Measurements from ENCODE around the gene ZAP70. TPM values are rescaled to one million over a fixed set of nuclear protein-coding genes. Genes with fewer than 3 reads are reported as not detected.

Gene ZAP70
- polyA plus RNA-seq, 1 donor (not counting 4 experiments of a cell fraction or from before 2014, with no cell fraction given), result 1.6 TPM

DNA sequence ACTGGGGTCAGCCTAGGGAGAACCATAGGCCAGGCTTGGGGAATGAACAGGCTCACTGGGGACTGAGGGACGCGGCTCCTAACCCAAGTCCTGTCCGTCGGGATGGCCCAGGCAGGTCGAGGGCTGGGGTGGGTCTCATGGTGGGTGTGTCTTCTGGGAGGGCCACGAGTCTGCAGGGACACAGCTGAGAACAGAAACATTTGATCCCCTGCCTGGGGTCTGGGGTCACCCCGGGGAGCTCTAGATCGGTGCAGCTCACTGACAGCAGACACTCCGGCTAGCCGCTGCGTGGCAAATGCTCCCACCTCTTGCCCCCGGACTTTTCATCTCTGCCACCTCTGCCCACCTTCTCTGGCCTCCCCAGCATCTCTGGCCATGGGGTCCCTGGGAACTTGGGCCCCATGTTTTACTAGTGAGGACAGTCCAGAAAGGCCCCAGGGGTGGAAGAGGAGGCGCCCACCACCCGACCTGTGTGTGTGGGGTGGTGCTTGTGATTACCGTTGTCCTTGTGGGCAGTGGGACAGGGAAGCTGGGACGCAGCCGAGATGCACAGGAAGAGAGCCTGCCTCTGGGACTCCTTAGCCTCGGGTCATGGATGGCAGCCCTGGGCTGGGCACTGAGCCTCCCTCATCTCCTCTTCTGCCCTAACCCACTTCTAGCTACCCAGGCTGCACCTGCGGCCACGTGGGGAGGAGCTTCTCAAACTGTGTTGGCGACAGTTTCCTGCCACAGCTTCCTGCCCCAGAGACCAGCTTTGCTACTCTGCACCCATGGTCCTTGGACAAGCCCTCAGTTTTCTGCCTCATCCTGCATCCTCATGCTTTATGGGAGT lies 4.9 kb downstream of the ZAP70 start:
- peaks cover 3% of the 10 kb centered on the region for H3K27me3 ChIP-seq (ENCODE audit: control insufficient read depth, extremely low read depth, insufficient read depth, low read length)
- H3K27ac ChIP-seq (ENCODE audit: control insufficient read depth, insufficient read depth, low read length), result no peak overlapping the region
- H3K4me2 ChIP-seq (ENCODE audit: control insufficient read depth, extremely low read depth, insufficient read depth, low read depth, low read length), result no peak overlapping the region
- no peak for TF ChIP-seq EZH2 (IDR thresholded peaks at IDR 0.05; ENCODE audit: low read length)
- TF ChIP-seq, protein P1, sequence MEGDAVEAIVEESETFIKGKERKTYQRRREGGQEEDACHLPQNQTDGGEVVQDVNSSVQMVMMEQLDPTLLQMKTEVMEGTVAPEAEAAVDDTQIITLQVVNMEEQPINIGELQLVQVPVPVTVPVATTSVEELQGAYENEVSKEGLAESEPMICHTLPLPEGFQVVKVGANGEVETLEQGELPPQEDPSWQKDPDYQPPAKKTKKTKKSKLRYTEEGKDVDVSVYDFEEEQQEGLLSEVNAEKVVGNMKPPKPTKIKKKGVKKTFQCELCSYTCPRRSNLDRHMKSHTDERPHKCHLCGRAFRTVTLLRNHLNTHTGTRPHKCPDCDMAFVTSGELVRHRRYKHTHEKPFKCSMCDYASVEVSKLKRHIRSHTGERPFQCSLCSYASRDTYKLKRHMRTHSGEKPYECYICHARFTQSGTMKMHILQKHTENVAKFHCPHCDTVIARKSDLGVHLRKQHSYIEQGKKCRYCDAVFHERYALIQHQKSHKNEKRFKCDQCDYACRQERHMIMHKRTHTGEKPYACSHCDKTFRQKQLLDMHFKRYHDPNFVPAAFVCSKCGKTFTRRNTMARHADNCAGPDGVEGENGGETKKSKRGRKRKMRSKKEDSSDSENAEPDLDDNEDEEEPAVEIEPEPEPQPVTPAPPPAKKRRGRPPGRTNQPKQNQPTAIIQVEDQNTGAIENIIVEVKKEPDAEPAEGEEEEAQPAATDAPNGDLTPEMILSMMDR (optimal IDR thresholded peaks at IDR 0.05 in 1 of 3, IDR thresholded peaks at IDR 0.05 in 1 of 3, conservative IDR thresholded peaks at IDR 0.05 in 1 of 3; ENCODE audit: extremely low read depth in 1 of 3, insufficient read depth in 2 of 3, low read length in 3 of 3), result no peak
- dilution Hi-C loops (cut with MboI; ENCODE audit: extremely low pct_ligation_motif_present, low sequenced_read_pairs), result no loop called here
- no peak overlapping the region for H2AFZ ChIP-seq (ENCODE audit: control insufficient read depth, low read length)
- no peak overlapping the region for H3K4me3 ChIP-seq (ENCODE audit: control insufficient read depth in 2 of 3, extremely low read depth in 1 of 3, insufficient read depth in 2 of 3, low read depth in 1 of 3, low read length in 3 of 3)
- H3K9me3 ChIP-seq (ENCODE audit: control insufficient read depth, low read depth, low read length), result no peaks in the 10 kb centered on the region
- H3K36me3 ChIP-seq (ENCODE audit: control insufficient read depth in 2 of 2, extremely low read depth in 1 of 2, insufficient read depth in 2 of 2, low read length in 2 of 2), result no peaks in the 10 kb centered on the region
- H4K20me1 ChIP-seq (ENCODE audit: control insufficient read depth, extremely low read depth, insufficient read depth, low read length), result no peaks in the 10 kb centered on the region
- H3K9me1 ChIP-seq (ENCODE audit: control insufficient read depth, extremely low read depth, insufficient read depth, low read length), result no peaks in the 10 kb centered on the region
- no peak for FAIRE-seq
- DNase-seq (ENCODE audit: low read depth, low spot score), result no peak
- no peak overlapping the region for H3K9ac ChIP-seq (ENCODE audit: control insufficient read depth, extremely low read depth, insufficient read depth, low read length)
- peaks cover 5% of the 10 kb centered on the region for H3K4me1 ChIP-seq (ENCODE audit: control insufficient read depth, extremely low read depth, insufficient read depth, low read length)
- no peaks in the 10 kb centered on the region for H3K79me2 ChIP-seq (ENCODE audit: control insufficient read depth, insufficient read depth, low read length)

DNA sequence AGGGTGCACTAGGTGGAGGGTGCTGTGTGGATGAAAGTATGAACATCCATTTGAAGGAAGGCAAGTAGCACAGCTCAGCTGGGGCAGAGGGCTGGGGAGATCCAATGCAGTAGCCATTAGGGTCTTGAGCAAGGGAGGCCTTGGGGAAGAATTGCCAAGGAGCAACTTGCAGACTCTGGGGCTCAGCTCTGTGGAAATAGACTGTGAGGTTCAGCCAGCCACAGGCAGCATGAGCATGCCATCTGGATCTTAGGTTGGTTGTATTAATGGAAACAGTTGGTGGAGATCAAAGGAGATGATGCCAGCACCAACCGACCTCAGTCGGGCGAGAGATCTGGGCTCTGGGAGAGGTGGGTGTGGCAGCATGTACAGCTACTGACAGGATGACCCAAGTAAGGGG lies 5.6 kb downstream of the ZAP70 start:
- no peak overlapping the region for H3K9ac ChIP-seq (ENCODE audit: control insufficient read depth, extremely low read depth, insufficient read depth, low read length)
- no peaks in the 10 kb centered on the region for H3K9me3 ChIP-seq (ENCODE audit: control insufficient read depth, low read depth, low read length)
- no peaks in the 10 kb centered on the region for H3K79me2 ChIP-seq (ENCODE audit: control insufficient read depth, insufficient read depth, low read length)
- no peak overlapping the region for H2AFZ ChIP-seq (ENCODE audit: control insufficient read depth, low read length)
- dilution Hi-C loops (cut with MboI; ENCODE audit: extremely low pct_ligation_motif_present, low sequenced_read_pairs), result no loop called here
- H3K4me1 ChIP-seq (ENCODE audit: control insufficient read depth, extremely low read depth, insufficient read depth, low read length), result peaks cover 5% of the 10 kb centered on the region
- DNase-seq (ENCODE audit: low read depth, low spot score) (no peak), FAIRE-seq (no peak)
- no peak overlapping the region for H3K27ac ChIP-seq (ENCODE audit: control insufficient read depth, insufficient read depth, low read length)
- TF ChIP-seq, protein P1 (optimal IDR thresholded peaks at IDR 0.05 in 1 of 3, IDR thresholded peaks at IDR 0.05 in 1 of 3, conservative IDR thresholded peaks at IDR 0.05 in 1 of 3; ENCODE audit: extremely low read depth in 1 of 3, insufficient read depth in 2 of 3, low read length in 3 of 3), result no peak
- TF ChIP-seq EZH2 (IDR thresholded peaks at IDR 0.05; ENCODE audit: low read length), result no peak
- H3K36me3 ChIP-seq (ENCODE audit: control insufficient read depth in 2 of 2, extremely low read depth in 1 of 2, insufficient read depth in 2 of 2, low read length in 2 of 2), result no peaks in the 10 kb centered on the region
- H4K20me1 ChIP-seq (ENCODE audit: control insufficient read depth, extremely low read depth, insufficient read depth, low read length), result no peaks in the 10 kb centered on the region
- peaks cover 10% of the 10 kb centered on the region for H3K27me3 ChIP-seq (ENCODE audit: control insufficient read depth, extremely low read depth, insufficient read depth, low read length)
- H3K4me3 ChIP-seq (ENCODE audit: control insufficient read depth in 2 of 3, extremely low read depth in 1 of 3, insufficient read depth in 2 of 3, low read depth in 1 of 3, low read length in 3 of 3), result no peak overlapping the region
- H3K9me1 ChIP-seq (ENCODE audit: control insufficient read depth, extremely low read depth, insufficient read depth, low read length), result no peaks in the 10 kb centered on the region
- no peak overlapping the region for H3K4me2 ChIP-seq (ENCODE audit: control insufficient read depth, extremely low read depth, insufficient read depth, low read depth, low read length)

All from keratinocyte (primary cell).